Astrocyte of the spinal cord (primary cell): ENCODE results near the gene HINFP.

Experiments used
- DNase-seq: peaks from one replicate; pipeline ENCODE4 v3.0.0; 2011; ENCODE audit warnings: low read depth, low spot score
- H3K4me3 ChIP-seq: 2 replicates; pipeline ENCODE4 v1.5.1; 2011; ENCODE audit warnings: low read depth, mild to moderate bottlenecking, low read length, moderate library complexity
- CTCF ChIP-seq: IDR thresholded peaks from 2 replicates; pipeline ENCODE4 v1.5.1; 2012; ENCODE audit warnings: low read depth, mild to moderate bottlenecking, low read length, inconsistent platforms
- in situ Hi-C: cut with HindIII; loops from 2 replicates; pipeline ENCODE4 v1.10.0; 2017; ENCODE audit warnings: low sequenced_read_pairs

Gene HINFP

GRCh38 chr11:119111361-119111925 lies 9.9 kb upstream of the HINFP start:
- in situ Hi-C loops, result no loop called here
- TF ChIP-seq CTCF, result no peak
- DNase-seq, result no peak
- no peak overlapping the region for H3K4me3 ChIP-seq

- in situ Hi-C loops, result no loop called here
- no peak overlapping the region for H3K4me3 ChIP-seq
- DNase-seq, result no peak
- TF ChIP-seq CTCF, result no peak
Observed at GRCh38 chr11:119112314-119113020, 8.9 kb upstream of the HINFP start.

- DNase-seq, result no peak
- in situ Hi-C loops, result no loop called here
- no peak for TF ChIP-seq CTCF
- no peak overlapping the region for H3K4me3 ChIP-seq
Observed at GRCh38 chr11:119113716-119114115, 7.7 kb upstream of the HINFP start.

DNA sequence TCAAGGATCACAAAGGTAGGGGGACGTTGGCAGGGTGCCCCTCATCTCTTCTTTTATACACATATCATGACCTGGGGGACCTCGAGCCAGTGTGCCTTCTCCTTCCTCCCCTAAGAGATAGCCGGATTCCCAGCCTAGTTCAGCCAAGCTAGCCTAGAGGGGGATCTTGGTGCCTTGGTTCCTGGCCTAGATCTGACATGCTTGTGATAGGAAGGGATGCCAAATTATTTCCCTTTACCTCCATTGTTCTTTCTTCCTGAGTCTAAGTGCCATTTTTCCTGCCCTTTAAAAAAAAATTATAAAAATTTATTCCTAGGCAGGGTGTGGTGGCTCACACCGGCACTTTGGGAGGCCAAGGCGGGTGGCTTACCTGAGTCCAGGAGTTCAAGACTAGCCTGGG lies 7.0 kb upstream of the HINFP start:
- TF ChIP-seq CTCF, result no peak
- no peak overlapping the region for H3K4me3 ChIP-seq
- no peak for DNase-seq
- in situ Hi-C loops, result no loop called here

- H3K4me3 ChIP-seq, result no peak overlapping the region
- no peak for DNase-seq
- in situ Hi-C loops, result no loop called here
- no peak for TF ChIP-seq CTCF
Observed at GRCh38 chr11:119115484-119116234, 5.7 kb upstream of the HINFP start.

- H3K4me3 ChIP-seq, result no peak overlapping the region
- in situ Hi-C loops, result no loop called here
- no peak for TF ChIP-seq CTCF
- DNase-seq, result no peak
Observed at GRCh38 chr11:119116235-119116594, 5.2 kb upstream of the HINFP start.
